IMR-90 (cell line): ENCODE data around the gene CEACAM7. TPM values are rescaled to one million over a fixed set of nuclear protein-coding genes. Genes with fewer than 3 reads are reported as not detected.

Source experiments
- ATAC-seq: fragments of 200-7000 bp; cut with Tn5 transposase; 2 replicates; pipeline ENCODE4 v1.9.1; 2020; ENCODE audit warnings: low read depth, mild to moderate bottlenecking, moderate library complexity
- BruUV-seq: library from RNA; stranded (reverse); fragments of 400-500 nt; replicated peaks from 2 replicates; lab custom pipeline; 2021; lab: Mats Ljungman, UMichigan
- CTCF ChIA-PET: fragments of 300-600 bp; formaldehyde crosslinking; extraction: SDS; loops from one replicate; lab custom pipeline; 2021; ENCODE audit warnings: antibody characterized with exemption; lab: Yijun Ruan, JAX
- POLR2A ChIA-PET: fragments of 300-600 bp; sonication (Branson Sonifier 250); formaldehyde crosslinking; loops from one replicate; lab custom pipeline; 2022; ENCODE audit warnings: antibody characterized with exemption; ENCODE audit not compliant: unreplicated experiment; lab: Charles Lee
- DNase-seq: peaks from one replicate; pipeline ENCODE4 v3.0.0; 2013
- H2AFZ ChIP-seq: replicated peaks from 2 replicates; pipeline ENCODE3; 2013; ENCODE audit warnings: low read length, mild to moderate bottlenecking; ENCODE audit not compliant: poor library complexity
- H2AK5ac ChIP-seq: 2 replicates; pipeline ENCODE4 v1.6.1; 2013; ENCODE audit warnings: low read depth, low read length, inconsistent platforms
- H2AK9ac ChIP-seq: replicated peaks from 2 replicates; pipeline ENCODE3; 2013; ENCODE audit warnings: mild to moderate bottlenecking, low read depth, low read length, moderate library complexity; ENCODE audit not compliant: poor library complexity
- H2BK120ac ChIP-seq: 2 replicates; pipeline ENCODE4 v1.6.1; 2013; ENCODE audit warnings: low read depth, low read length, inconsistent platforms
- H2BK15ac ChIP-seq: 3 replicates; pipeline ENCODE4 v1.6.1; 2013; ENCODE audit warnings: low read depth, low read length, inconsistent platforms
- H2BK20ac ChIP-seq: 2 replicates; pipeline ENCODE4 v1.6.1; 2013; ENCODE audit warnings: low read depth, mild to moderate bottlenecking, inconsistent platforms, low read length, moderate library complexity
- H2BK5ac ChIP-seq: 2 replicates; pipeline ENCODE4 v1.6.1; 2013; ENCODE audit warnings: mild to moderate bottlenecking, low read depth, low read length, inconsistent platforms; ENCODE audit not compliant: poor library complexity, severe bottlenecking
- H3K14ac ChIP-seq: replicated peaks from 2 replicates; pipeline ENCODE4 v1.6.1; 2013; ENCODE audit warnings: low read depth, low read length, inconsistent platforms
- H3K18ac ChIP-seq: 2 replicates; pipeline ENCODE4 v1.6.1; 2013; ENCODE audit warnings: low read depth, low read length, control low read depth
- H3K23ac ChIP-seq: 2 replicates; pipeline ENCODE4 v1.6.1; 2013; ENCODE audit warnings: low read depth, low read length, inconsistent platforms
- H3K27ac ChIP-seq: 2 replicates; pipeline ENCODE4 v1.5.1; 2013; ENCODE audit warnings: mild to moderate bottlenecking, control low read depth, low read length; ENCODE audit not compliant: insufficient read depth
- H3K27me3 ChIP-seq: 2 replicates; pipeline ENCODE4 v1.6.1; 2013; ENCODE audit warnings: low read length; ENCODE audit not compliant: control insufficient read depth, insufficient read depth
- H3K36me3 ChIP-seq: 2 replicates; pipeline ENCODE4 v1.6.1; 2013; ENCODE audit warnings: low read length, mixed read lengths; ENCODE audit not compliant: control insufficient read depth, insufficient read depth
- H3K4ac ChIP-seq: 2 replicates; pipeline ENCODE4 v1.6.1; 2013; ENCODE audit warnings: low read depth, low read length, inconsistent platforms
- H3K4me1 ChIP-seq: 2 replicates; pipeline ENCODE4 v1.6.1; 2013; ENCODE audit warnings: low read length, mixed read lengths; ENCODE audit not compliant: control insufficient read depth, insufficient read depth
- H3K4me2 ChIP-seq: 2 replicates; pipeline ENCODE4 v1.6.1; 2013; ENCODE audit warnings: low read depth, mild to moderate bottlenecking, control low read depth, low read length, moderate library complexity
- H3K4me3 ChIP-seq: 2 replicates; pipeline ENCODE4 v1.5.1; 2013; ENCODE audit warnings: low read depth, mild to moderate bottlenecking, control low read depth, low read length, moderate library complexity; ENCODE audit not compliant: insufficient read depth
- H3K56ac ChIP-seq: 2 replicates; pipeline ENCODE4 v1.6.1; 2013; ENCODE audit warnings: low read length, inconsistent platforms; ENCODE audit not compliant: insufficient read depth; ENCODE audit errors: extremely low read depth
- H3K79me1 ChIP-seq, 2 experiments: 2 replicates each; pipeline ENCODE4 v1.6.1; 2013; ENCODE audit warnings: low read length in 2 of 2, inconsistent platforms in 1 of 2, low read depth in 1 of 2
- H3K9ac ChIP-seq: 2 replicates; pipeline ENCODE4 v1.6.1; 2013; ENCODE audit warnings: low read depth, low read length, control low read depth
- H3K9me1 ChIP-seq: 2 replicates; pipeline ENCODE4 v1.6.1; 2013; ENCODE audit warnings: low read length, inconsistent platforms; ENCODE audit not compliant: insufficient read depth
- H3K9me3 ChIP-seq: 2 replicates; pipeline ENCODE4 v1.6.1; 2013; ENCODE audit warnings: low read length; ENCODE audit not compliant: control insufficient read depth, insufficient read depth
- H4K20me1 ChIP-seq: 2 replicates; pipeline ENCODE4 v1.6.1; 2013; ENCODE audit warnings: low read length, inconsistent platforms; ENCODE audit not compliant: insufficient read depth
- H4K5ac ChIP-seq: 2 replicates; pipeline ENCODE4 v1.6.1; 2013; ENCODE audit warnings: mild to moderate bottlenecking, low read depth, low read length, control low read depth
- H4K8ac ChIP-seq, 2 experiments: 2 replicates each; pipeline ENCODE4 v1.6.1; 2013; ENCODE audit warnings: low read depth in 2 of 2, low read length in 2 of 2, control low read depth in 1 of 2, inconsistent platforms in 1 of 2
- H4K91ac ChIP-seq: 2 replicates; pipeline ENCODE4 v1.6.1; 2013; ENCODE audit warnings: low read depth, low read length, inconsistent platforms; ENCODE audit not compliant: insufficient read depth
- BHLHE40 ChIP-seq: fragments of 150-350 bp; IDR thresholded peaks from 2 replicates; pipeline ENCODE4 v1.6.1; 2016; ENCODE audit warnings: mild to moderate bottlenecking, low read depth, low read length
- CEBPB ChIP-seq: IDR thresholded peaks from 2 replicates; pipeline ENCODE4 v1.6.1; 2012; ENCODE audit warnings: low read depth, low read length, improper control_type of control experiment
- CHD1 ChIP-seq: IDR thresholded peaks from 2 replicates; pipeline ENCODE4 v1.6.1; 2012; ENCODE audit warnings: low read depth, low read length, improper control_type of control experiment
- ELK1 ChIP-seq: fragments of 150-350 bp; IDR thresholded peaks from 2 replicates; pipeline ENCODE4 v1.6.1; 2016; ENCODE audit warnings: low read depth, mild to moderate bottlenecking, low read length, moderate library complexity, borderline replicate concordance
- MAFK ChIP-seq: IDR thresholded peaks from 2 replicates; pipeline ENCODE4 v1.6.1; 2012; ENCODE audit warnings: low read depth, low read length, improper control_type of control experiment
- NFE2L2 ChIP-seq: fragments of 150-350 bp; IDR thresholded peaks from 2 replicates; pipeline ENCODE4 v1.6.1; 2016; ENCODE audit warnings: low read depth, mild to moderate bottlenecking, low read length
- SMC3 ChIP-seq: fragments of 150-350 bp; IDR thresholded peaks from 2 replicates; pipeline ENCODE4 v1.6.1; 2016; ENCODE audit warnings: low read depth, mild to moderate bottlenecking, antibody characterized with exemption, low read length, moderate library complexity
- USF2 ChIP-seq: fragments of 150-350 bp; IDR thresholded peaks from 2 replicates; pipeline ENCODE4 v1.6.1; 2017; ENCODE audit warnings: mild to moderate bottlenecking, antibody characterized with exemption, low read length, low read depth
- WGBS, 2 experiments: methylation state at CpG; one replicate each; pipeline versions ENCODE4 v1.1.5 to v1.1.7; 2013; ENCODE audit warnings: missing lambda C conversion rate in 2 of 2; ENCODE audit not compliant: insufficient read length in 1 of 2; ENCODE audit errors: extremely low coverage in 2 of 2; 5-methylcytosine and 5-hydroxymethylcytosine counted together
- dilution Hi-C: fragments of 300-500 bp; cut with HindIII; formaldehyde crosslinking; loops from one replicate; pipeline ENCODE4 v1.14.3; 2018; ENCODE audit warnings: low sequenced_read_pairs; ENCODE audit not compliant: unreplicated experiment
- in situ Hi-C: fragments of 300-500 bp; cut with MboI; formaldehyde crosslinking; loops from 3 replicates; pipeline ENCODE4 v1.14.3; 2019; ENCODE audit warnings: low sequenced_read_pairs, inconsistent platforms, mixed read lengths
- intact Hi-C: fragments of 100-400 bp; cut with micrococcal nuclease; formaldehyde crosslinking; loops from 2 replicates; pipeline ENCODE4 v1.10.0; 2022
- polyA plus RNA-seq, 3 experiments: library from polyadenylated mRNA; depleted of rRNA; stranded (reverse); fragments of >200 nt; gene quantifications; 2 replicates each; pipeline ENCODE4 v1.2.3, GENCODE V29; 2012; ENCODE audit warnings: low replicate concordance in 1 of 3
- total RNA-seq: library from RNA; depleted of rRNA; stranded (reverse); fragments of >200 nt; gene quantifications from 2 replicates; pipeline ENCODE4 v1.2.3, GENCODE V29; 2012

The CEACAM7 gene
- total and polyA plus RNA-seq, 2 of the 4 experiments (the other 2 are of a cell fraction): not detected

- POLR2A ChIA-PET: no interaction called here
Measured at GRCh38 chr19:41687419-41687818, 651 bp downstream of the CEACAM7 start.

More at GRCh38 chr19:41687419-41687818, 651 bp downstream of the CEACAM7 start:
- Histone ChIP-seq H4K8ac (no peak overlapping the region), H3K4me3 (no peak overlapping the region), H3K9ac (no peak overlapping the region), H3K18ac (no peak overlapping the region), H2AK5ac (no peak overlapping the region), H4K5ac (no peak overlapping the region), H2BK20ac (no peak overlapping the region), H2BK5ac (no peak overlapping the region), H4K20me1 (no peaks in the 10 kb centered on the region), H3K27me3 (no peaks in the 10 kb centered on the region), H3K9me3 (no peaks in the 10 kb centered on the region), H3K4me1 (no peaks in the 10 kb centered on the region), H3K14ac (no peak overlapping the region), H3K9me1 (no peaks in the 10 kb centered on the region), H2AFZ (no peak overlapping the region), H2BK120ac (no peak overlapping the region), H2AK9ac (no peak overlapping the region), H3K23ac (no peak overlapping the region), H3K27ac (no peak overlapping the region), H2BK15ac (no peak overlapping the region), H4K91ac (no peak overlapping the region), H3K56ac (no peak overlapping the region; the same call in 1 of the 2 replicates), H3K79me1 (no peaks in the 10 kb centered on the region), H3K4ac (no peak overlapping the region), H3K4me2 (no peak overlapping the region), H3K36me3 (no peaks in the 10 kb centered on the region)
- dilution Hi-C loops: no loop called here
- ATAC-seq (no peak), DNase-seq (no peak)
- CTCF ChIA-PET: no interaction called here
- WGBS, 2 experiments: 0% methylated on average over 1 of the region's 3 CpGs; no CpG with 5 or more reads in 1 of the 2 experiments
- intact Hi-C loops: no loop called here
- in situ Hi-C loops: no loop called here
- TF ChIP-seq MAFK (no peak), CHD1 (no peak), NFE2L2 (no peak), CEBPB (no peak), USF2 (no peak), ELK1 (no peak), BHLHE40 (no peak), SMC3 (no peak)
- no TSS peak for BruUV-seq
